Measurements from ENCODE around the gene DPPA5. TPM values are rescaled to one million over a fixed set of nuclear protein-coding genes. Genes with fewer than 3 reads are reported as not detected.

The DPPA5 gene
- total and polyA plus RNA-seq, 2 of the 13 experiments (the other 11 are each of a cell fraction or from before 2014, with no cell fraction given) = not detected

GRCh38 chr6:73388800-73389512 is 34.9 kb upstream of the DPPA5 start (continued):
- no peak for TF ChIP-seq ZNF18 (CRISPR knock-in tag; IDR thresholded peaks at IDR 0.05; ENCODE audit: insufficient replicate concordance)
- TF ChIP-seq ISX (CRISPR knock-in tag; conservative IDR thresholded peaks at IDR 0.05) = no peak
- TF ChIP-seq ZNF343 (CRISPR knock-in tag; IDR thresholded peaks at IDR 0.05) = no peak
- no peak for TF ChIP-seq ZNF543 (CRISPR knock-in tag; IDR thresholded peaks at IDR 0.05)
- TF ChIP-seq TERF1 (CRISPR knock-in tag; IDR thresholded peaks at IDR 0.05) = no peak
- TF ChIP-seq RFX1 (IDR thresholded peaks at IDR 0.05) = no peak
- TF ChIP-seq NR2F1 (CRISPR knock-in tag; IDR thresholded peaks at IDR 0.05) = no peak
- no peak for TF ChIP-seq KAT8 (CRISPR knock-in tag; IDR thresholded peaks at IDR 0.05)
- TF ChIP-seq HMGXB4 (CRISPR knock-in tag; IDR thresholded peaks at IDR 0.05; ENCODE audit: borderline replicate concordance in 1 of 2, low read depth in 1 of 2) = peak in 1 of 2 experiments; percentile 42; a peak in 1 of 4 replicates
- no peak for TF ChIP-seq NR2F6 (IDR thresholded peaks at IDR 0.05)
- TF ChIP-seq NR2F6 (CRISPR knock-in tag; IDR thresholded peaks at IDR 0.05) = no peak
- TF ChIP-seq NFE2L1 (CRISPR knock-in tag; IDR thresholded peaks at IDR 0.05; ENCODE audit: borderline replicate concordance) = no peak
- no peak for TF ChIP-seq TBP (CRISPR knock-in tag; IDR thresholded peaks at IDR 0.05)
- no peak for TF ChIP-seq ZNF768 (CRISPR knock-in tag; IDR thresholded peaks at IDR 0.05)
- TF ChIP-seq SRY (CRISPR knock-in tag; IDR thresholded peaks at IDR 0.05) = peak; percentile 21; the same call in 1 of the 2 replicates
- TF ChIP-seq ZKSCAN5 (CRISPR knock-in tag; IDR thresholded peaks at IDR 0.05) = no peak
- TF ChIP-seq UBTF (CRISPR knock-in tag; IDR thresholded peaks at IDR 0.05) = 0 out of 2 replicates have a peak, but pooled peaks have one; percentile 21
- no peak for TF ChIP-seq POGK (CRISPR knock-in tag; conservative IDR thresholded peaks at IDR 0.05)
- TF ChIP-seq HES4 (CRISPR knock-in tag; IDR thresholded peaks at IDR 0.05; ENCODE audit: borderline replicate concordance) = no peak
- no peak for TF ChIP-seq AGO1 (IDR thresholded peaks at IDR 0.05; ENCODE audit: low read depth, low read length, poor library complexity, severe bottlenecking)
- TF ChIP-seq ZNF124 (CRISPR knock-in tag; IDR thresholded peaks at IDR 0.05) = no peak

All from HepG2 (cell line).